ENCODE data around the gene OTUD5.

- TF ChIP-seq CTCF (IDR thresholded peaks at IDR 0.05) (no peak), POLR2AphosphoS5 (IDR thresholded peaks at IDR 0.05; ENCODE audit: low read depth, low read length) (no peak), SIN3A (IDR thresholded peaks at IDR 0.05; ENCODE audit: borderline replicate concordance, insufficient read depth, low read depth, low read length) (no peak), TCF7L2 (IDR thresholded peaks at IDR 0.05; ENCODE audit: low read depth, low read length) (no peak), REST (IDR thresholded peaks at IDR 0.05; ENCODE audit: insufficient read depth in 1 of 2, low read depth in 2 of 2, low read length in 1 of 2) (no peak)
Measured at GRCh38 chrX:48890934-48891401, 66.4 kb downstream of the OTUD5 start.

Data from Panc1 (cell line).